ENCODE results near the gene SYT17.

Gene SYT17

GRCh38 chr16:19230575-19230974 is 62.5 kb downstream of the SYT17 start:
- Histone ChIP-seq H3K36me3 (no peaks in the 10 kb centered on the region), H3K9me3 (no peaks in the 10 kb centered on the region), H3K4me1 (ENCODE audit: control insufficient read depth in 1 of 2, insufficient read depth in 1 of 2, low read depth in 1 of 2, low read length in 1 of 2) (no peaks in the 10 kb centered on the region), H3K27me3 (no peaks in the 10 kb centered on the region), H3K27ac (no peak overlapping the region), H3K4me3 (ENCODE audit: low read depth in 1 of 2, low read length in 1 of 2) (no peak overlapping the region)
- no peak for TF ChIP-seq CTCF (IDR thresholded peaks at IDR 0.05)

GRCh38 chr16:19231881-19232280 is 63.8 kb downstream of the SYT17 start:
- Histone ChIP-seq H3K9me3 (no peaks in the 10 kb centered on the region), H3K27ac (no peak overlapping the region), H3K36me3 (no peaks in the 10 kb centered on the region), H3K27me3 (no peaks in the 10 kb centered on the region), H3K4me1 (ENCODE audit: control insufficient read depth in 1 of 2, insufficient read depth in 1 of 2, low read depth in 1 of 2, low read length in 1 of 2) (no peaks in the 10 kb centered on the region), H3K4me3 (ENCODE audit: low read depth in 1 of 2, low read length in 1 of 2) (no peak overlapping the region)
- TF ChIP-seq CTCF (IDR thresholded peaks at IDR 0.05): no peak

GRCh38 chr16:19232988-19233387 is 64.9 kb downstream of the SYT17 start:
- Histone ChIP-seq H3K27ac (no peak overlapping the region), H3K4me3 (ENCODE audit: low read depth in 1 of 2, low read length in 1 of 2) (no peak overlapping the region), H3K36me3 (no peaks in the 10 kb centered on the region), H3K27me3 (no peaks in the 10 kb centered on the region), H3K4me1 (ENCODE audit: control insufficient read depth in 1 of 2, insufficient read depth in 1 of 2, low read depth in 1 of 2, low read length in 1 of 2) (no peaks in the 10 kb centered on the region), H3K9me3 (no peaks in the 10 kb centered on the region)
- no peak for TF ChIP-seq CTCF (IDR thresholded peaks at IDR 0.05)

GRCh38 chr16:19235478-19235877 is 67.4 kb downstream of the SYT17 start:
- Histone ChIP-seq H3K9me3 (no peaks in the 10 kb centered on the region), H3K27me3 (no peaks in the 10 kb centered on the region), H3K4me3 (ENCODE audit: low read depth in 1 of 2, low read length in 1 of 2) (no peak overlapping the region), H3K36me3 (no peaks in the 10 kb centered on the region), H3K27ac (no peak overlapping the region), H3K4me1 (ENCODE audit: control insufficient read depth in 1 of 2, insufficient read depth in 1 of 2, low read depth in 1 of 2, low read length in 1 of 2) (no peaks in the 10 kb centered on the region)
- TF ChIP-seq CTCF (IDR thresholded peaks at IDR 0.05): no peak

- Histone ChIP-seq H3K9me3 (no peaks in the 10 kb centered on the region), H3K4me3 (ENCODE audit: low read depth in 1 of 2, low read length in 1 of 2) (no peak overlapping the region), H3K27me3 (no peaks in the 10 kb centered on the region), H3K27ac (no peak overlapping the region), H3K4me1 (ENCODE audit: control insufficient read depth in 1 of 2, insufficient read depth in 1 of 2, low read depth in 1 of 2, low read length in 1 of 2) (no peaks in the 10 kb centered on the region), H3K36me3 (no peaks in the 10 kb centered on the region)
- TF ChIP-seq CTCF (IDR thresholded peaks at IDR 0.05): no peak
Observed at GRCh38 chr16:19235886-19236285, 67.8 kb downstream of the SYT17 start.
